H1 (cell line): ENCODE results near the gene BMF.

ENCODE experiments used
- BRCA1 ChIP-seq: IDR thresholded peaks from 2 replicates; pipeline ENCODE4 v1.6.1; 2012; ENCODE audit warnings: low read depth, low read length, improper control_type of control experiment
- POLR2A ChIP-seq, 2 experiments: IDR thresholded peaks; 1 replicate in 1 of 2; 2 replicates in 1 of 2; pipeline ENCODE4 v1.6.1; 2011; ENCODE audit warnings: low read depth in 2 of 2, low read length in 2 of 2, mild to moderate bottlenecking in 2 of 2; ENCODE audit errors: control extremely low read depth in 1 of 2
- TF ChIP-seq, protein P1 (sequence below), 3 experiments: IDR thresholded peaks; 1 replicate in 2 of 3; 2 replicates in 1 of 3; pipeline versions ENCODE4 v1.5.1 to v1.6.1; 2011; ENCODE audit warnings: low read length in 3 of 3, mild to moderate bottlenecking in 3 of 3, inconsistent platforms in 2 of 3, low read depth in 1 of 3, moderate library complexity in 1 of 3; ENCODE audit not compliant: insufficient read depth in 1 of 3; ENCODE audit errors: control extremely low read depth in 1 of 3

DNA sequence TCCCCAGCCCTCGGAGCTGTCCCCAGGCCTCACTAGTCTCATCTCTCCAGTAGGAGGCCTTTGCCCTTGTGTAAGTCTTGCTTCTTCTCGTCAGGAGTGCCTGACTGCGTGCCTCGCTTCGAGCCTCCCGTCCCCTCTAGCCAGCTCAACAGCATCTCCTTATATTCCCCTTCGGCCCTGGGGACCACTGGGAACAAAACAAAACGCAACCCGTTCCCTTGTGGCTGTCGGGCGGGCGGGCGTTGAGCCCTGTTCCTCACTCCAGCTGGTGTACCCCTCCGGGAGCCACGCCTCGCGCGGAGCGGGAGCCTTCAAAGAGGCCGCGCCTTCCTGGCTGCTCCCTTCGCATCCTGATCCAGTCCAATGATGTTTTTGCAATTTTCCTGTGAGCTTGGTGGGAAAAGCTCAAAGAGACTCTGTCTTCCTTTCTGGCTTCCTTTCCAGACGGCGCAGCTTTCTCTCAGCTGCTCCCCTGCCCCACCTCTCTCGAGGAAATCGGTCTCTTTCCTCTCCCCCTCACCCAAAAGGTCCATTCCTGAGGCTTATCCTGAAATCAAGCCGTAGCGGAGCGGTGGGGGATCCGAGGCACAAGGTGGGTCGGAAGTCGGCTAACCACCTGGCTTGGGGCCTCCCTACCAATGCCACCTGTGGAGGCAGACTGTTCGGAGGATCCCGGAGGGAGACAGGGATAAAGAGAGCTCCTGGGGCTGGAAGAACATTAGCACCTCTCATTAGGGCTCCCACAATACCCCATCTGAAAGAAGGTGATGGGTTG, 36.3 kb downstream of the BMF start:
- TF ChIP-seq BRCA1 (no peak), POLR2A (IDR thresholded peaks at IDR 0.05; ENCODE audit: control extremely low read depth in 1 of 2, low read depth in 2 of 2, low read length in 2 of 2) (no peak)
- TF ChIP-seq, protein P1, sequence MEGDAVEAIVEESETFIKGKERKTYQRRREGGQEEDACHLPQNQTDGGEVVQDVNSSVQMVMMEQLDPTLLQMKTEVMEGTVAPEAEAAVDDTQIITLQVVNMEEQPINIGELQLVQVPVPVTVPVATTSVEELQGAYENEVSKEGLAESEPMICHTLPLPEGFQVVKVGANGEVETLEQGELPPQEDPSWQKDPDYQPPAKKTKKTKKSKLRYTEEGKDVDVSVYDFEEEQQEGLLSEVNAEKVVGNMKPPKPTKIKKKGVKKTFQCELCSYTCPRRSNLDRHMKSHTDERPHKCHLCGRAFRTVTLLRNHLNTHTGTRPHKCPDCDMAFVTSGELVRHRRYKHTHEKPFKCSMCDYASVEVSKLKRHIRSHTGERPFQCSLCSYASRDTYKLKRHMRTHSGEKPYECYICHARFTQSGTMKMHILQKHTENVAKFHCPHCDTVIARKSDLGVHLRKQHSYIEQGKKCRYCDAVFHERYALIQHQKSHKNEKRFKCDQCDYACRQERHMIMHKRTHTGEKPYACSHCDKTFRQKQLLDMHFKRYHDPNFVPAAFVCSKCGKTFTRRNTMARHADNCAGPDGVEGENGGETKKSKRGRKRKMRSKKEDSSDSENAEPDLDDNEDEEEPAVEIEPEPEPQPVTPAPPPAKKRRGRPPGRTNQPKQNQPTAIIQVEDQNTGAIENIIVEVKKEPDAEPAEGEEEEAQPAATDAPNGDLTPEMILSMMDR (IDR thresholded peaks at IDR 0.05; ENCODE audit: control extremely low read depth in 1 of 3, insufficient read depth in 1 of 3, low read depth in 1 of 3, low read length in 3 of 3), result peak; percentile 6 to 23 (median 12); a peak in 2 of 4 replicates
